ENCODE measurements around the gene HSPA1L.

HSPA1L gene

GRCh38 chr6:31781244-31782125, 33.6 kb downstream of the HSPA1L start:
- DNase-seq = no peak

- no peak for DNase-seq
These were observed 34.4 kb downstream of the HSPA1L start for GRCh38 chr6:31780507-31781243.

GRCh38 chr6:31779908-31780307, 35.2 kb downstream of the HSPA1L start:
- no peak for DNase-seq

GRCh38 chr6:31778999-31779885, 35.8 kb downstream of the HSPA1L start:
- no peak for DNase-seq

- DNase-seq = no peak
These were observed 36.9 kb downstream of the HSPA1L start for GRCh38 chr6:31778193-31778592.

- no peak for DNase-seq
These were observed 37.4 kb downstream of the HSPA1L start for GRCh38 chr6:31777667-31778050.

GRCh38 chr6:31776989-31777666, 38.0 kb downstream of the HSPA1L start, which contains the start of gene VWA7:
TSS of gene VWA7 (minus strand) at chr6:31777328. CDS start at chr6:31776779, 549 bp downstream.
- peak; percentile 34 to 81 (median 48) for DNase-seq

GRCh38 chr6:31776485-31776988, 38.5 kb downstream of the HSPA1L start:
- DNase-seq = no peak

- no peak for DNase-seq
These were observed 39.2 kb downstream of the HSPA1L start for GRCh38 chr6:31775633-31776484.

- no peak for DNase-seq
These were observed 39.9 kb downstream of the HSPA1L start for GRCh38 chr6:31775184-31775583.

- no peak for DNase-seq
These were observed 43.1 kb downstream of the HSPA1L start for GRCh38 chr6:31771992-31772358.

GRCh38 chr6:31770860-31771259, 44.2 kb downstream of the HSPA1L start:
- DNase-seq = no peak

- DNase-seq = peak; percentile 58 to 85 (median 71)
These were observed 45.3 kb downstream of the HSPA1L start for GRCh38 chr6:31769684-31770371.

- no peak for DNase-seq
These were observed 46.5 kb downstream of the HSPA1L start for GRCh38 chr6:31768363-31769257.

GRCh38 chr6:31767096-31767645, 47.9 kb downstream of the HSPA1L start:
- DNase-seq = no peak

- no peak for DNase-seq
These were observed 48.9 kb downstream of the HSPA1L start for GRCh38 chr6:31765910-31766794.

GRCh38 chr6:31765559-31765909, 49.5 kb downstream of the HSPA1L start:
- no peak for DNase-seq

GRCh38 chr6:31764198-31764597, 50.9 kb downstream of the HSPA1L start:
- DNase-seq = no peak

All from T-helper 1 cell (primary cell).